CD1c-positive myeloid dendritic cell (primary cell): ENCODE data around the gene TCF4.

ENCODE experiments used
- DNase-seq: peaks from one replicate; pipeline ENCODE4 v3.0.0-alpha.2; 2016; ENCODE audit errors: extremely low spot score

TCF4 gene

GRCh38 chr18:55407191-55407590 is 180.8 kb downstream of the TCF4 start:
- DNase-seq: no peak

GRCh38 chr18:55406451-55406991 is 181.5 kb downstream of the TCF4 start:
- DNase-seq: no peak

- no peak for DNase-seq
Observed at GRCh38 chr18:55405893-55406406, 182.0 kb downstream of the TCF4 start.

GRCh38 chr18:55405475-55405874 is 182.5 kb downstream of the TCF4 start:
- no peak for DNase-seq

- DNase-seq: no peak
Observed at GRCh38 chr18:55404832-55405465, 183.0 kb downstream of the TCF4 start.

GRCh38 chr18:55404136-55404830 is 183.7 kb downstream of the TCF4 start:
- DNase-seq: no peak

- DNase-seq: no peak
Observed at GRCh38 chr18:55403421-55403949, 184.5 kb downstream of the TCF4 start.

GRCh38 chr18:55402731-55403405 is 185.1 kb downstream of the TCF4 start:
- no peak for DNase-seq

GRCh38 chr18:55401638-55402191 is 186.3 kb downstream of the TCF4 start:
- no peak for DNase-seq

- DNase-seq: no peak
Observed at GRCh38 chr18:55400590-55401541, 187.1 kb downstream of the TCF4 start.

GRCh38 chr18:55400081-55400480 is 187.9 kb downstream of the TCF4 start:
- DNase-seq: no peak

GRCh38 chr18:55398858-55399257 is 189.1 kb downstream of the TCF4 start:
- DNase-seq: no peak

GRCh38 chr18:55396979-55397378 is 191.0 kb downstream of the TCF4 start:
- DNase-seq: no peak

- no peak for DNase-seq
Observed at GRCh38 chr18:55396267-55396905, 191.6 kb downstream of the TCF4 start.

- no peak for DNase-seq
Observed at GRCh38 chr18:55395799-55396198, 192.2 kb downstream of the TCF4 start.

- DNase-seq: no peak
Observed at GRCh38 chr18:55390898-55391297, 197.1 kb downstream of the TCF4 start.

GRCh38 chr18:55387139-55387984 is 200.6 kb downstream of the TCF4 start:
- no peak for DNase-seq

- DNase-seq: no peak
Observed at GRCh38 chr18:55386545-55386944, 201.4 kb downstream of the TCF4 start.

- DNase-seq: no peak
Observed at GRCh38 chr18:55385770-55386169, 202.2 kb downstream of the TCF4 start.
